Measurements from ENCODE around the gene TSHZ3.
A peak's percentile ranks its signal among the peaks of the same experiment; 100 is the strongest.

TSHZ3 gene

DNA sequence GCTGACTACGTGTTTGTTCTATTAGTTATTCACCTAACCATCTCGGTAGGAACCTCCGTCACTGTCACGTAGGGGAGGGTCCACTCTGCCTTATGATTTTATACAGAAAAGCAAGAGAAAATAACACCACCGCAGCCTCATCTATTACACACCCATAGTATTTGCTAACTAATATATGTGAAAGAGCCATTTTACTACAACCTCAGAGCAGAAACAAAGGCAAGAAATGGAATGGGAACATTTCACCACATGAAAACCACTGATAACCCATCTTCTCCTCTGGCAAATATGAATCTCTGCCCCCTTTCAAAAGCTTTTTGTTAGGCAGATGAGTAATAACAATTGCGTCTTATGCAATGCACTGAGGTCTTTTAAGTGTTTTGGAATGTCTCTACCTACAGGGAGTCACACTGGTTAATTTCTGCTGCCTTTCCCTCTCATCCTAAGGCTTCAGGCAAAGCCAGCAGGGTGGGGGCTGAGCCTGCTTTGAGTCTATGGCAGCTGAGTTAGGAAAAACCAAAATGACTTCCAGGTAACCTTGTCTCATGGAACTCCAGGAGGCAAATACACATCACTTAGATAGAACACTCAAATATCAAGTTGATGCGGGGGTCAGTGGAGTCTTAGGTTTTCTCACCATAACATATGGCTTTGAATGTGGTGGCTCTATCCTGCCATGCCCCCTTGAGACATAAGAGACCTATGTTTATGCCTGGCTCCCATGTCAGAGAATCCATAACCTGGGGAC lies 15.0 kb downstream of the TSHZ3 start:
- H3K27ac ChIP-seq (ENCODE audit: low read length), result no peak overlapping the region
- no peaks in the 10 kb centered on the region for H3K36me3 ChIP-seq (ENCODE audit: control insufficient read depth in 1 of 2, insufficient read depth in 2 of 2, low read length in 2 of 2)
- peaks cover 10 to 37% of the 10 kb centered on the region in 2 donors for H3K4me1 ChIP-seq (ENCODE audit: control insufficient read depth in 1 of 2, insufficient read depth in 2 of 2, low read length in 2 of 2)
- no peaks in the 10 kb centered on the region for H3K27me3 ChIP-seq (ENCODE audit: low read depth, low read length)
- H3K9me3 ChIP-seq (ENCODE audit: control insufficient read depth in 1 of 2, low read length in 2 of 2), result no peaks in the 10 kb centered on the region
- no peak overlapping the region for H3K4me3 ChIP-seq (ENCODE audit: low read depth in 1 of 2, low read length in 2 of 2)

- no peaks in the 10 kb centered on the region for H3K27me3 ChIP-seq (ENCODE audit: low read depth, low read length)
- peaks cover 0 to 27% of the 10 kb centered on the region in 2 donors for H3K4me1 ChIP-seq (ENCODE audit: control insufficient read depth in 1 of 2, insufficient read depth in 2 of 2, low read length in 2 of 2)
- no peaks in the 10 kb centered on the region for H3K9me3 ChIP-seq (ENCODE audit: control insufficient read depth in 1 of 2, low read length in 2 of 2)
- H3K4me3 ChIP-seq (ENCODE audit: low read depth in 1 of 2, low read length in 2 of 2), result peak overlapping the region in 1 of 2 donors; percentile 4
- no peaks in the 10 kb centered on the region for H3K36me3 ChIP-seq (ENCODE audit: control insufficient read depth in 1 of 2, insufficient read depth in 2 of 2, low read length in 2 of 2)
- peak overlapping the region; percentile 32 for H3K27ac ChIP-seq (ENCODE audit: low read length)
These were observed 17.1 kb downstream of the TSHZ3 start for GRCh38 chr19:31332096-31332495.

- no peaks in the 10 kb centered on the region for H3K36me3 ChIP-seq (ENCODE audit: control insufficient read depth in 1 of 2, insufficient read depth in 2 of 2, low read length in 2 of 2)
- H3K4me3 ChIP-seq (ENCODE audit: low read depth in 1 of 2, low read length in 2 of 2), result peak overlapping the region in 1 of 2 donors; percentile 4
- H3K27ac ChIP-seq (ENCODE audit: low read length), result no peak overlapping the region
- peaks cover 0 to 28% of the 10 kb centered on the region in 2 donors for H3K4me1 ChIP-seq (ENCODE audit: control insufficient read depth in 1 of 2, insufficient read depth in 2 of 2, low read length in 2 of 2)
- H3K27me3 ChIP-seq (ENCODE audit: low read depth, low read length), result no peaks in the 10 kb centered on the region
- no peaks in the 10 kb centered on the region for H3K9me3 ChIP-seq (ENCODE audit: control insufficient read depth in 1 of 2, low read length in 2 of 2)
These were observed 17.7 kb downstream of the TSHZ3 start for GRCh38 chr19:31331536-31331935.

GRCh38 chr19:31330761-31331160 lies 18.5 kb downstream of the TSHZ3 start:
- Histone ChIP-seq H3K4me3 (ENCODE audit: low read depth in 1 of 2, low read length in 2 of 2) (no peak overlapping the region), H3K4me1 (ENCODE audit: control insufficient read depth in 1 of 2, insufficient read depth in 2 of 2, low read length in 2 of 2) (peaks cover 0 to 34% of the 10 kb centered on the region in 2 donors), H3K27me3 (ENCODE audit: low read depth, low read length) (no peaks in the 10 kb centered on the region), H3K27ac (ENCODE audit: low read length) (no peak overlapping the region), H3K36me3 (ENCODE audit: control insufficient read depth in 1 of 2, insufficient read depth in 2 of 2, low read length in 2 of 2) (no peaks in the 10 kb centered on the region), H3K9me3 (ENCODE audit: control insufficient read depth in 1 of 2, low read length in 2 of 2) (no peaks in the 10 kb centered on the region)

GRCh38 chr19:31330237-31330636 lies 19.0 kb downstream of the TSHZ3 start:
- H3K4me1 ChIP-seq (ENCODE audit: control insufficient read depth in 1 of 2, insufficient read depth in 2 of 2, low read length in 2 of 2), result peaks cover 0 to 34% of the 10 kb centered on the region in 2 donors
- H3K9me3 ChIP-seq (ENCODE audit: control insufficient read depth in 1 of 2, low read length in 2 of 2), result no peaks in the 10 kb centered on the region
- H3K27me3 ChIP-seq (ENCODE audit: low read depth, low read length), result no peaks in the 10 kb centered on the region
- no peak overlapping the region for H3K27ac ChIP-seq (ENCODE audit: low read length)
- H3K36me3 ChIP-seq (ENCODE audit: control insufficient read depth in 1 of 2, insufficient read depth in 2 of 2, low read length in 2 of 2), result no peaks in the 10 kb centered on the region
- no peak overlapping the region for H3K4me3 ChIP-seq (ENCODE audit: low read depth in 1 of 2, low read length in 2 of 2)

GRCh38 chr19:31329819-31330218 lies 19.4 kb downstream of the TSHZ3 start:
- H3K4me3 ChIP-seq (ENCODE audit: low read depth in 1 of 2, low read length in 2 of 2), result no peak overlapping the region
- H3K27me3 ChIP-seq (ENCODE audit: low read depth, low read length), result no peaks in the 10 kb centered on the region
- no peaks in the 10 kb centered on the region for H3K9me3 ChIP-seq (ENCODE audit: control insufficient read depth in 1 of 2, low read length in 2 of 2)
- H3K27ac ChIP-seq (ENCODE audit: low read length), result peak overlapping the region; percentile 2
- H3K36me3 ChIP-seq (ENCODE audit: control insufficient read depth in 1 of 2, insufficient read depth in 2 of 2, low read length in 2 of 2), result no peaks in the 10 kb centered on the region
- H3K4me1 ChIP-seq (ENCODE audit: control insufficient read depth in 1 of 2, insufficient read depth in 2 of 2, low read length in 2 of 2), result peaks cover 0 to 34% of the 10 kb centered on the region in 2 donors

- Histone ChIP-seq H3K36me3 (ENCODE audit: control insufficient read depth in 1 of 2, insufficient read depth in 2 of 2, low read length in 2 of 2) (no peaks in the 10 kb centered on the region), H3K4me3 (ENCODE audit: low read depth in 1 of 2, low read length in 2 of 2) (no peak overlapping the region), H3K27me3 (ENCODE audit: low read depth, low read length) (no peaks in the 10 kb centered on the region), H3K9me3 (ENCODE audit: control insufficient read depth in 1 of 2, low read length in 2 of 2) (no peaks in the 10 kb centered on the region), H3K27ac (ENCODE audit: low read length) (no peak overlapping the region), H3K4me1 (ENCODE audit: control insufficient read depth in 1 of 2, insufficient read depth in 2 of 2, low read length in 2 of 2) (peaks cover 0 to 34% of the 10 kb centered on the region in 2 donors)
These were observed 21.0 kb downstream of the TSHZ3 start for GRCh38 chr19:31328238-31328637.

GRCh38 chr19:31326329-31327028 lies 22.8 kb downstream of the TSHZ3 start:
- Histone ChIP-seq H3K27me3 (ENCODE audit: low read depth, low read length) (no peaks in the 10 kb centered on the region), H3K27ac (ENCODE audit: low read length) (no peak overlapping the region), H3K4me3 (ENCODE audit: low read depth in 1 of 2, low read length in 2 of 2) (no peak overlapping the region), H3K4me1 (ENCODE audit: control insufficient read depth in 1 of 2, insufficient read depth in 2 of 2, low read length in 2 of 2) (peaks cover 0 to 25% of the 10 kb centered on the region in 2 donors), H3K36me3 (ENCODE audit: control insufficient read depth in 1 of 2, insufficient read depth in 2 of 2, low read length in 2 of 2) (no peaks in the 10 kb centered on the region), H3K9me3 (ENCODE audit: control insufficient read depth in 1 of 2, low read length in 2 of 2) (no peaks in the 10 kb centered on the region)

GRCh38 chr19:31325342-31325741 lies 23.9 kb downstream of the TSHZ3 start:
- H3K9me3 ChIP-seq (ENCODE audit: control insufficient read depth in 1 of 2, low read length in 2 of 2), result no peaks in the 10 kb centered on the region
- H3K27ac ChIP-seq (ENCODE audit: low read length), result no peak overlapping the region
- peaks cover 0 to 23% of the 10 kb centered on the region in 2 donors for H3K4me1 ChIP-seq (ENCODE audit: control insufficient read depth in 1 of 2, insufficient read depth in 2 of 2, low read length in 2 of 2)
- H3K36me3 ChIP-seq (ENCODE audit: control insufficient read depth in 1 of 2, insufficient read depth in 2 of 2, low read length in 2 of 2), result no peaks in the 10 kb centered on the region
- no peak overlapping the region for H3K4me3 ChIP-seq (ENCODE audit: low read depth in 1 of 2, low read length in 2 of 2)
- H3K27me3 ChIP-seq (ENCODE audit: low read depth, low read length), result no peaks in the 10 kb centered on the region

DNA sequence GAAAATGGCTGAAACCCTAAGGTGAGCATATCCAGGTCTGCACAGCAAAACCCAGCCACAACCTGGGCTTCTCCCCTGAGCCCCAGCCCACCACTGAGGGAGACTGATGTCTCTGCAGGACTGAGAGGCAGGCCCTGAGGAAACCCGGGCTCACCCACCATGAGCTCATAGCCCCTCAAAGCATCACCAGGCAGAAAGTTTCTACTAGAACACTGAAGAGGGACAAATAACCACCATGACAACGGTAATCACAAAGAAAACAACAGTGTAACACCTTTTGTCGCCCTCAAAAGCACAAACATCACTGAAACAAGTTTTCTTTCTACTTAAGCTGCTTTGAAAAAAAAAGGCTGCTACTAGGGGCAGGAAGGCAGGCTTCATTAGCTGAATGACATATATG lies 29.8 kb downstream of the TSHZ3 start:
- Histone ChIP-seq H3K27me3 (ENCODE audit: low read depth, low read length) (no peaks in the 10 kb centered on the region), H3K36me3 (ENCODE audit: control insufficient read depth in 1 of 2, insufficient read depth in 2 of 2, low read length in 2 of 2) (no peaks in the 10 kb centered on the region), H3K9me3 (ENCODE audit: control insufficient read depth in 1 of 2, low read length in 2 of 2) (no peaks in the 10 kb centered on the region), H3K27ac (ENCODE audit: low read length) (no peak overlapping the region), H3K4me3 (ENCODE audit: low read depth in 1 of 2, low read length in 2 of 2) (no peak overlapping the region), H3K4me1 (ENCODE audit: control insufficient read depth in 1 of 2, insufficient read depth in 2 of 2, low read length in 2 of 2) (peaks cover 15 to 48% of the 10 kb centered on the region in 2 donors)

DNA sequence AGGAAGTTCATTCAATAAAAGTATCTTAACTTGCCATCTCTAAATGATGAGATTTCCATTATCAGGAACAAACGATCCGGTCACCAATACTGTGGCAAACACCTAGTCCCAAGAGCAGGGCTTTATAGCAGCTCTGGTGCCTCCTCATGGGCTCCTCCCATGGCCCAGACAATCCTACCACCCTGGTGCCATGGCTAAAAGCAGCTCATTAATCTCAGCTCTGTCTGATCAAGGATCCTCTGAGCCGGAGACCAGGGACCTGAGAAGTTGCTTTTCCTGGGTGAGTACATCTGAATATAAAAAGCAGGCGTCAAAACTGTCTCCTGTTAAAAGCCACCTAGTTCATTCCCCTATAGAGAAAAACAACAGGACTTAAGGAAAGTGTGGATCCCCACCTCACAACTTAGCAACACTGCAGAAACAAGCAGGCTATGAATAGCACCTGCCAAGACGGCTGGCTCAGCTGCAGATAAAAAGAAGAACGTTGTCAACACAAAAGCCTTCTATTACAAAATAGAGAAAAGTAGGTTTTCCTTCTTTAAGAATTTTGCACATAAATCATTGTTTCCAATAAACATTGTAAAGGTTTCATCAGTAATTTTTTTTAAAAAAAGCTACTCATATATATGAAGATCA lies 30.3 kb downstream of the TSHZ3 start:
- H3K36me3 ChIP-seq (ENCODE audit: control insufficient read depth in 1 of 2, insufficient read depth in 2 of 2, low read length in 2 of 2), result no peaks in the 10 kb centered on the region
- H3K27me3 ChIP-seq (ENCODE audit: low read depth, low read length), result no peaks in the 10 kb centered on the region
- no peak overlapping the region for H3K4me3 ChIP-seq (ENCODE audit: low read depth in 1 of 2, low read length in 2 of 2)
- H3K4me1 ChIP-seq (ENCODE audit: control insufficient read depth in 1 of 2, insufficient read depth in 2 of 2, low read length in 2 of 2), result peaks cover 15 to 48% of the 10 kb centered on the region in 2 donors
- no peak overlapping the region for H3K27ac ChIP-seq (ENCODE audit: low read length)
- H3K9me3 ChIP-seq (ENCODE audit: control insufficient read depth in 1 of 2, low read length in 2 of 2), result no peaks in the 10 kb centered on the region

Measured in muscle layer of duodenum (tissue), 2 donors.